Measurements from ENCODE around the gene RASSF5.

RASSF5 gene

GRCh38 chr1:206565995-206566394, 58.7 kb downstream of the RASSF5 start:
- Histone ChIP-seq H3K79me2 (no peaks in the 10 kb centered on the region), H3K4me2 (ENCODE audit: low read length) (no peak overlapping the region), H3K36me3 (ENCODE audit: control insufficient read depth, insufficient read depth, low read length) (no peaks in the 10 kb centered on the region), H3K9ac (no peak overlapping the region), H3K27me3 (ENCODE audit: control insufficient read depth, insufficient read depth, low read length) (no peaks in the 10 kb centered on the region), H3K9me3 (ENCODE audit: control insufficient read depth, low read length) (no peaks in the 10 kb centered on the region), H2AFZ (no peak overlapping the region), H3K4me3 (ENCODE audit: low read depth, low read length) (no peak overlapping the region), H3K4me1 (no peaks in the 10 kb centered on the region), H3K27ac (no peak overlapping the region)
- TF ChIP-seq CTCF (IDR thresholded peaks at IDR 0.05) = no peak

- no peaks in the 10 kb centered on the region for H3K4me1 ChIP-seq
- no peaks in the 10 kb centered on the region for H3K9me3 ChIP-seq (ENCODE audit: control insufficient read depth, low read length)
- no peak overlapping the region for H2AFZ ChIP-seq
- no peak overlapping the region for H3K4me3 ChIP-seq (ENCODE audit: low read depth, low read length)
- no peaks in the 10 kb centered on the region for H3K79me2 ChIP-seq
- no peaks in the 10 kb centered on the region for H3K36me3 ChIP-seq (ENCODE audit: control insufficient read depth, insufficient read depth, low read length)
- no peaks in the 10 kb centered on the region for H3K27me3 ChIP-seq (ENCODE audit: control insufficient read depth, insufficient read depth, low read length)
- no peak overlapping the region for H3K27ac ChIP-seq
- no peak overlapping the region for H3K9ac ChIP-seq
- TF ChIP-seq CTCF (IDR thresholded peaks at IDR 0.05) = no peak
- H3K4me2 ChIP-seq (ENCODE audit: low read length) = no peak overlapping the region
Measured at GRCh38 chr1:206566999-206567398, 59.7 kb downstream of the RASSF5 start.

- no peak overlapping the region for H3K9ac ChIP-seq
- no peak overlapping the region for H3K4me2 ChIP-seq (ENCODE audit: low read length)
- H3K4me3 ChIP-seq (ENCODE audit: low read depth, low read length) = no peak overlapping the region
- H2AFZ ChIP-seq = no peak overlapping the region
- no peaks in the 10 kb centered on the region for H3K4me1 ChIP-seq
- no peaks in the 10 kb centered on the region for H3K27me3 ChIP-seq (ENCODE audit: control insufficient read depth, insufficient read depth, low read length)
- no peaks in the 10 kb centered on the region for H3K36me3 ChIP-seq (ENCODE audit: control insufficient read depth, insufficient read depth, low read length)
- H3K79me2 ChIP-seq = no peaks in the 10 kb centered on the region
- H3K9me3 ChIP-seq (ENCODE audit: control insufficient read depth, low read length) = no peaks in the 10 kb centered on the region
- no peak overlapping the region for H3K27ac ChIP-seq
- TF ChIP-seq CTCF (IDR thresholded peaks at IDR 0.05) = no peak
Measured at GRCh38 chr1:206568256-206568655, 60.9 kb downstream of the RASSF5 start.

DNA sequence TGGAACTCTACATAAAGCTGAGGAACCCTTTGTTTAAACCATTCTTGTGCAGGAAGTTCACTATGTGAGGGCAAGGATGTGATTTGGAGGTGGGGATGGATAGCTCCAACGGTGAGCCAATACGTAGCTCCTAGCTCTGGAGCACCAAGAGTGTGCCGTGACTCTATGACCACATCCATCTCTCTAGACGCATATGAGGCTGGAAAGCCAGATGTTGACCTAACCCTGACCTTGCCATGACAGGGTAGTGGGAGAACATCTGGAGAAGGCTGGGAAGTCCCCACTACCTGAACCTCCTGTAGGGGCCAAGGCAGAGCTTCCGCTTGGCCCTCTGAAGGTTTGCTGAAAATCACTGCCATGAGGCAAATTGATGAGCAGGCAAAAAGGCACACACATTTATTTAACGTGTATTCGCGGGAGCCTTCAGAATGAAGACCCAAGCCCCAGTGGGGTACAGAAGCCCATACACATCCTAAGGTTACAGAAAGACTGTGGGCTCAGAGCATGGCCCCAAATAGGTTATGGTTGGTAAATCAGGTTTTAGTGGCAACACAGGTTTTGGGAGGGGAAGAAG, 61.5 kb downstream of the RASSF5 start:
- no peak overlapping the region for H3K9ac ChIP-seq
- no peak overlapping the region for H2AFZ ChIP-seq
- H3K4me2 ChIP-seq (ENCODE audit: low read length) = no peak overlapping the region
- H3K4me3 ChIP-seq (ENCODE audit: low read depth, low read length) = no peak overlapping the region
- H3K36me3 ChIP-seq (ENCODE audit: control insufficient read depth, insufficient read depth, low read length) = no peaks in the 10 kb centered on the region
- H3K4me1 ChIP-seq = no peaks in the 10 kb centered on the region
- no peaks in the 10 kb centered on the region for H3K9me3 ChIP-seq (ENCODE audit: control insufficient read depth, low read length)
- no peaks in the 10 kb centered on the region for H3K79me2 ChIP-seq
- no peak for TF ChIP-seq CTCF (IDR thresholded peaks at IDR 0.05)
- no peak overlapping the region for H3K27ac ChIP-seq
- no peaks in the 10 kb centered on the region for H3K27me3 ChIP-seq (ENCODE audit: control insufficient read depth, insufficient read depth, low read length)

DNA sequence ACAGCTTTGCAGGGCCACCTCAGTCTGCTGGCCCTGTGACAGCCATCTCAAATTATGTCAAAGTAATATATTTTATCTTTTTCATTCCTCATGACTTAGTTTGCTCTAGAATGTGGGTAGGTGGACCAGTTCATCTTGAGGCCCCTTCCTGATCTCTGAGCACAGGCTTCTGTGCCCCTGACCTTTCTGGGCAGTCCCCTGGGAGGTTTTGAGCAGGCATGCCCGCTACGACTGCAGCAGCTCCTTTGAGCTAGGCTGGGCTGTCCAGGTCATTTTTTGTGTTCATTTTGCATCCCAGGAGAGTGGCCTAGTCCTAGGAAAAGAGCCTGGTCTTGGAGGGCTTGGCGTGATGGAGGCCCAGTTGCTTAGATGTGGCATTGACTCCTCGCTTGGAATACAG, 62.2 kb downstream of the RASSF5 start:
- Histone ChIP-seq H3K36me3 (ENCODE audit: control insufficient read depth, insufficient read depth, low read length) (no peaks in the 10 kb centered on the region), H3K4me1 (no peaks in the 10 kb centered on the region), H3K27ac (no peak overlapping the region)

More for the DNA sequence above, 62.2 kb downstream of the RASSF5 start:
- Histone ChIP-seq H2AFZ (no peak overlapping the region), H3K9ac (no peak overlapping the region), H3K79me2 (no peaks in the 10 kb centered on the region), H3K4me3 (ENCODE audit: low read depth, low read length) (no peak overlapping the region), H3K4me2 (ENCODE audit: low read length) (no peak overlapping the region), H3K9me3 (ENCODE audit: control insufficient read depth, low read length) (no peaks in the 10 kb centered on the region), H3K27me3 (ENCODE audit: control insufficient read depth, insufficient read depth, low read length) (no peaks in the 10 kb centered on the region)
- no peak for TF ChIP-seq CTCF (IDR thresholded peaks at IDR 0.05)
